ENCODE measurements around the gene RRAGC.

RRAGC gene

GRCh38 chr1:38859561-38860453, at the start of gene RRAGC:
TSS of gene RRAGC (minus strand) at chr1:38859772. CDS start at chr1:38859646, 126 bp downstream.
- TF ChIP-seq TAF1 (IDR thresholded peaks at IDR 0.05; ENCODE audit: low read depth) (no peak), ZBTB7A (IDR thresholded peaks at IDR 0.05; ENCODE audit: low read depth) (no peak), EGR1 (IDR thresholded peaks at IDR 0.05) (peak; percentile 55; the same call in 1 of the 2 replicates), NFIC (IDR thresholded peaks at IDR 0.05) (no peak), TCF12 (IDR thresholded peaks at IDR 0.05; ENCODE audit: low read depth) (peak; percentile 67; the same call in 1 of the 2 replicates), TEAD4 (IDR thresholded peaks at IDR 0.05) (no peak), REST (IDR thresholded peaks at IDR 0.05; ENCODE audit: low read depth) (no peak), USF1 (IDR thresholded peaks at IDR 0.05) (peak; percentile 100), RAD21 (IDR thresholded peaks at IDR 0.05; ENCODE audit: low read depth) (peak; percentile 1; the same call in 1 of the 2 replicates), MAX (IDR thresholded peaks at IDR 0.05) (peak; percentile 77), FOXM1 (IDR thresholded peaks at IDR 0.05; ENCODE audit: borderline replicate concordance, low read depth) (no peak), EP300 (IDR thresholded peaks at IDR 0.05; ENCODE audit: borderline replicate concordance) (no peak)

- TF ChIP-seq FOXM1 (IDR thresholded peaks at IDR 0.05; ENCODE audit: borderline replicate concordance, low read depth): no peak
Observed at GRCh38 chr1:38908821-38909220, 49.2 kb upstream of the RRAGC start.

- TF ChIP-seq MAX (IDR thresholded peaks at IDR 0.05) (no peak), TEAD4 (IDR thresholded peaks at IDR 0.05) (no peak), CEBPB (IDR thresholded peaks at IDR 0.05) (no peak), RAD21 (IDR thresholded peaks at IDR 0.05; ENCODE audit: low read depth) (no peak)
Observed at GRCh38 chr1:38905985-38906384, 46.4 kb upstream of the RRAGC start.

GRCh38 chr1:38899560-38899959, 40.0 kb upstream of the RRAGC start:
- TF ChIP-seq FOXM1 (IDR thresholded peaks at IDR 0.05; ENCODE audit: borderline replicate concordance, low read depth) (no peak), TEAD4 (IDR thresholded peaks at IDR 0.05) (no peak), YY1 (IDR thresholded peaks at IDR 0.05; ENCODE audit: low read depth) (no peak), CREB1 (IDR thresholded peaks at IDR 0.05; ENCODE audit: low read depth) (no peak), CEBPB (IDR thresholded peaks at IDR 0.05) (no peak), ZBTB7A (IDR thresholded peaks at IDR 0.05; ENCODE audit: low read depth) (no peak), RAD21 (IDR thresholded peaks at IDR 0.05; ENCODE audit: low read depth) (no peak), NFIC (IDR thresholded peaks at IDR 0.05) (no peak), EGR1 (IDR thresholded peaks at IDR 0.05) (no peak), EP300 (IDR thresholded peaks at IDR 0.05; ENCODE audit: borderline replicate concordance) (no peak), REST (IDR thresholded peaks at IDR 0.05; ENCODE audit: low read depth) (no peak), USF1 (IDR thresholded peaks at IDR 0.05) (no peak), TCF12 (IDR thresholded peaks at IDR 0.05; ENCODE audit: low read depth) (no peak), TAF1 (IDR thresholded peaks at IDR 0.05; ENCODE audit: low read depth) (no peak)

GRCh38 chr1:38898653-38899230, 39.2 kb upstream of the RRAGC start:
- TF ChIP-seq RAD21 (IDR thresholded peaks at IDR 0.05; ENCODE audit: low read depth) (no peak), EP300 (IDR thresholded peaks at IDR 0.05; ENCODE audit: borderline replicate concordance) (no peak), CREB1 (IDR thresholded peaks at IDR 0.05; ENCODE audit: low read depth) (no peak), TAF1 (IDR thresholded peaks at IDR 0.05; ENCODE audit: low read depth) (no peak), ZBTB7A (IDR thresholded peaks at IDR 0.05; ENCODE audit: low read depth) (no peak), FOXM1 (IDR thresholded peaks at IDR 0.05; ENCODE audit: borderline replicate concordance, low read depth) (no peak), YY1 (IDR thresholded peaks at IDR 0.05; ENCODE audit: low read depth) (no peak), NFIC (IDR thresholded peaks at IDR 0.05) (no peak)

GRCh38 chr1:38896169-38896568, 36.6 kb upstream of the RRAGC start:
- TF ChIP-seq CREB1 (IDR thresholded peaks at IDR 0.05; ENCODE audit: low read depth) (no peak), EP300 (IDR thresholded peaks at IDR 0.05; ENCODE audit: borderline replicate concordance) (no peak)

All from Ishikawa (cell line).